ENCODE measurements around the gene TTBK2.

The TTBK2 gene

GRCh38 chr15:42728972-42729371, 191.6 kb downstream of the TTBK2 start:
- Mint-ChIP-seq H3K27ac (no peak overlapping the region), H3K27me3 (no peaks in the 10 kb centered on the region), H3K9me3 (no peaks in the 10 kb centered on the region), H3K4me3 (no peak overlapping the region), H3K36me3 (peaks cover 41% of the 10 kb centered on the region), H3K4me1 (no peaks in the 10 kb centered on the region)
- ATAC-seq (ENCODE audit: low read depth): no peak
- no peak for DNase-seq (ENCODE audit: low spot score in 2 of 2)

GRCh38 chr15:42728560-42728959, 192.0 kb downstream of the TTBK2 start:
- Mint-ChIP-seq H3K27ac (no peak overlapping the region), H3K27me3 (no peaks in the 10 kb centered on the region), H3K4me1 (no peaks in the 10 kb centered on the region), H3K4me3 (no peak overlapping the region), H3K36me3 (peaks cover 41% of the 10 kb centered on the region), H3K9me3 (no peaks in the 10 kb centered on the region)
- no peak for ATAC-seq (ENCODE audit: low read depth)
- no peak for DNase-seq (ENCODE audit: low spot score in 2 of 2)

GRCh38 chr15:42727750-42728381, 192.7 kb downstream of the TTBK2 start:
- DNase-seq (ENCODE audit: low spot score in 2 of 2) (no peak), ATAC-seq (ENCODE audit: low read depth) (no peak)
- Mint-ChIP-seq H3K27ac (no peak overlapping the region), H3K27me3 (no peaks in the 10 kb centered on the region), H3K9me3 (no peaks in the 10 kb centered on the region), H3K4me3 (no peak overlapping the region), H3K4me1 (no peaks in the 10 kb centered on the region), H3K36me3 (peaks cover 38% of the 10 kb centered on the region)

- no peak for DNase-seq (ENCODE audit: low spot score in 2 of 2)
- no peak for ATAC-seq (ENCODE audit: low read depth)
- Mint-ChIP-seq H3K4me1 (no peaks in the 10 kb centered on the region), H3K9me3 (no peaks in the 10 kb centered on the region), H3K4me3 (no peak overlapping the region), H3K27me3 (no peaks in the 10 kb centered on the region), H3K36me3 (peaks cover 29% of the 10 kb centered on the region), H3K27ac (no peak overlapping the region)
Measured at GRCh38 chr15:42726114-42726513, 194.5 kb downstream of the TTBK2 start.

GRCh38 chr15:42725331-42725903, 195.2 kb downstream of the TTBK2 start:
- Mint-ChIP-seq H3K27me3 (no peaks in the 10 kb centered on the region), H3K4me1 (no peaks in the 10 kb centered on the region), H3K36me3 (peaks cover 27% of the 10 kb centered on the region), H3K27ac (no peak overlapping the region), H3K9me3 (no peaks in the 10 kb centered on the region), H3K4me3 (no peak overlapping the region)
- no peak for DNase-seq (ENCODE audit: low spot score in 2 of 2)
- no peak for ATAC-seq (ENCODE audit: low read depth)

GRCh38 chr15:42724276-42724675, 196.3 kb downstream of the TTBK2 start:
- DNase-seq (ENCODE audit: low spot score in 2 of 2) (no peak), ATAC-seq (ENCODE audit: low read depth) (no peak)
- Mint-ChIP-seq H3K4me3 (no peak overlapping the region), H3K27me3 (no peaks in the 10 kb centered on the region), H3K27ac (no peak overlapping the region), H3K4me1 (no peaks in the 10 kb centered on the region), H3K36me3 (peaks cover 26% of the 10 kb centered on the region), H3K9me3 (no peaks in the 10 kb centered on the region)

GRCh38 chr15:42723068-42723467, 197.5 kb downstream of the TTBK2 start:
- Mint-ChIP-seq H3K36me3 (peaks cover 22% of the 10 kb centered on the region), H3K9me3 (no peaks in the 10 kb centered on the region), H3K4me1 (no peaks in the 10 kb centered on the region), H3K27ac (no peak overlapping the region), H3K4me3 (no peak overlapping the region), H3K27me3 (no peaks in the 10 kb centered on the region)
- DNase-seq (ENCODE audit: low spot score in 2 of 2) (no peak), ATAC-seq (ENCODE audit: low read depth) (no peak)

GRCh38 chr15:42721916-42722315, 198.7 kb downstream of the TTBK2 start:
- Mint-ChIP-seq H3K27ac (no peak overlapping the region), H3K9me3 (no peaks in the 10 kb centered on the region), H3K4me1 (no peaks in the 10 kb centered on the region), H3K27me3 (no peaks in the 10 kb centered on the region), H3K36me3 (peaks cover 19% of the 10 kb centered on the region), H3K4me3 (no peak overlapping the region)
- DNase-seq (ENCODE audit: low spot score in 2 of 2): no peak
- no peak for ATAC-seq (ENCODE audit: low read depth)

GRCh38 chr15:42721016-42721415, 199.6 kb downstream of the TTBK2 start:
- Mint-ChIP-seq H3K27ac (no peak overlapping the region), H3K36me3 (peaks cover 13% of the 10 kb centered on the region)
- no peak for ATAC-seq (ENCODE audit: low read depth)

GRCh38 chr15:42720071-42720470, 200.5 kb downstream of the TTBK2 start:
- Mint-ChIP-seq H3K36me3 (peaks cover 8% of the 10 kb centered on the region), H3K27me3 (no peaks in the 10 kb centered on the region), H3K4me3 (no peak overlapping the region), H3K4me1 (no peaks in the 10 kb centered on the region), H3K27ac (no peak overlapping the region), H3K9me3 (no peaks in the 10 kb centered on the region)
- no peak for ATAC-seq (ENCODE audit: low read depth)
- DNase-seq (ENCODE audit: low spot score in 2 of 2): no peak

More at GRCh38 chr15:42721016-42721415, 199.6 kb downstream of the TTBK2 start:
- no peak for DNase-seq (ENCODE audit: low spot score in 2 of 2)
- no peaks in the 10 kb centered on the region for H3K9me3 Mint-ChIP-seq
- H3K4me3 Mint-ChIP-seq: no peak overlapping the region
- no peaks in the 10 kb centered on the region for H3K27me3 Mint-ChIP-seq
- no peaks in the 10 kb centered on the region for H3K4me1 Mint-ChIP-seq

- no peaks in the 10 kb centered on the region for H3K9me3 Mint-ChIP-seq
- H3K4me1 Mint-ChIP-seq: no peaks in the 10 kb centered on the region
- H3K27ac Mint-ChIP-seq: no peak overlapping the region
- H3K4me3 Mint-ChIP-seq: no peak overlapping the region
- peaks cover 3% of the 10 kb centered on the region for H3K36me3 Mint-ChIP-seq
- ATAC-seq (ENCODE audit: low read depth) (no peak), DNase-seq (ENCODE audit: low spot score in 2 of 2) (no peak)
- H3K27me3 Mint-ChIP-seq: no peaks in the 10 kb centered on the region
Measured at GRCh38 chr15:42719043-42719442, 201.5 kb downstream of the TTBK2 start.

- Mint-ChIP-seq H3K9me3 (no peaks in the 10 kb centered on the region), H3K4me1 (no peaks in the 10 kb centered on the region), H3K36me3 (peaks cover 2% of the 10 kb centered on the region), H3K27ac (no peak overlapping the region), H3K4me3 (no peak overlapping the region), H3K27me3 (no peaks in the 10 kb centered on the region)
- ATAC-seq (ENCODE audit: low read depth): no peak
- DNase-seq (ENCODE audit: low spot score in 2 of 2): no peak
Measured at GRCh38 chr15:42716626-42717025, 204.0 kb downstream of the TTBK2 start.

- ATAC-seq (ENCODE audit: low read depth) (no peak), DNase-seq (ENCODE audit: low spot score in 2 of 2) (no peak)
- no peaks in the 10 kb centered on the region for H3K27me3 Mint-ChIP-seq
- H3K27ac Mint-ChIP-seq: no peak overlapping the region
- H3K4me3 Mint-ChIP-seq: no peak overlapping the region
- peaks cover 2% of the 10 kb centered on the region for H3K36me3 Mint-ChIP-seq
- H3K4me1 Mint-ChIP-seq: no peaks in the 10 kb centered on the region
- no peaks in the 10 kb centered on the region for H3K9me3 Mint-ChIP-seq
Measured at GRCh38 chr15:42716125-42716524, 204.5 kb downstream of the TTBK2 start.

GRCh38 chr15:42712584-42712983, 208.0 kb downstream of the TTBK2 start:
- Mint-ChIP-seq H3K4me3 (no peak overlapping the region), H3K4me1 (no peaks in the 10 kb centered on the region)

GRCh38 chr15:42711746-42712145, 208.8 kb downstream of the TTBK2 start:
- H3K4me3 Mint-ChIP-seq: no peak overlapping the region
- H3K27ac Mint-ChIP-seq: no peak overlapping the region
- H3K4me1 Mint-ChIP-seq: no peaks in the 10 kb centered on the region
- no peaks in the 10 kb centered on the region for H3K27me3 Mint-ChIP-seq
- ATAC-seq (ENCODE audit: low read depth) (no peak), DNase-seq (ENCODE audit: low spot score in 2 of 2) (no peak)
- H3K9me3 Mint-ChIP-seq: no peaks in the 10 kb centered on the region
- no peaks in the 10 kb centered on the region for H3K36me3 Mint-ChIP-seq

More at GRCh38 chr15:42712584-42712983, 208.0 kb downstream of the TTBK2 start:
- no peaks in the 10 kb centered on the region for H3K9me3 Mint-ChIP-seq
- ATAC-seq (ENCODE audit: low read depth) (no peak), DNase-seq (ENCODE audit: low spot score in 2 of 2) (no peak)
- no peaks in the 10 kb centered on the region for H3K36me3 Mint-ChIP-seq
- H3K27ac Mint-ChIP-seq: no peak overlapping the region
- H3K27me3 Mint-ChIP-seq: no peaks in the 10 kb centered on the region
